Endothelial cell of umbilical vein (primary cell): ENCODE data around the gene SEPTIN5.

Experiments
- EZH2 ChIP-seq: IDR thresholded peaks from 2 replicates; pipeline ENCODE4 v1.6.1; 2012; ENCODE audit warnings: borderline replicate concordance, low read depth, mild to moderate bottlenecking, moderate library complexity, low read length, inconsistent platforms; ENCODE audit not compliant: severe bottlenecking
- GATA2 ChIP-seq: IDR thresholded peaks from 2 replicates; pipeline ENCODE4 v1.7.0; 2011; ENCODE audit warnings: low read depth, mild to moderate bottlenecking, moderate library complexity, mixed read lengths, low read length; ENCODE audit not compliant: insufficient read length, insufficient read depth
- JUN ChIP-seq: IDR thresholded peaks from 2 replicates; pipeline ENCODE4 v1.6.1; 2011; ENCODE audit warnings: borderline replicate concordance, low read depth; ENCODE audit not compliant: insufficient read length, insufficient read depth
- MYC ChIP-seq: IDR thresholded peaks from one replicate; pipeline ENCODE4 v1.6.1; 2011; ENCODE audit warnings: mild to moderate bottlenecking, low read depth, low read length
- POLR2A ChIP-seq: IDR thresholded peaks from 2 replicates; pipeline ENCODE4 v1.6.1; 2012; ENCODE audit warnings: low read depth, mild to moderate bottlenecking, control low read depth, low read length
- POLR2AphosphoS5 ChIP-seq: IDR thresholded peaks from 2 replicates; pipeline ENCODE4 v1.6.1; 2012; ENCODE audit warnings: low read depth, mild to moderate bottlenecking, control low read depth, low read length, moderate library complexity; ENCODE audit not compliant: insufficient read depth
- TF ChIP-seq, protein P1 (sequence below), 2 donors: IDR thresholded peaks; 1 replicate in 1 of 2; 2 replicates in 1 of 2; pipeline ENCODE4 v1.5.1; 2011; ENCODE audit warnings: low read length in 2 of 2, mild to moderate bottlenecking in 2 of 2, moderate library complexity in 2 of 2, control low read depth in 1 of 2, inconsistent platforms in 1 of 2, low read depth in 1 of 2; ENCODE audit not compliant: insufficient read depth in 1 of 2; ENCODE audit errors: extremely low read depth in 1 of 2
- TF ChIP-seq, protein P2 (sequence below): IDR thresholded peaks from 2 replicates; pipeline ENCODE4 v1.6.1; 2011; ENCODE audit not compliant: insufficient read depth, insufficient read length

DNA sequence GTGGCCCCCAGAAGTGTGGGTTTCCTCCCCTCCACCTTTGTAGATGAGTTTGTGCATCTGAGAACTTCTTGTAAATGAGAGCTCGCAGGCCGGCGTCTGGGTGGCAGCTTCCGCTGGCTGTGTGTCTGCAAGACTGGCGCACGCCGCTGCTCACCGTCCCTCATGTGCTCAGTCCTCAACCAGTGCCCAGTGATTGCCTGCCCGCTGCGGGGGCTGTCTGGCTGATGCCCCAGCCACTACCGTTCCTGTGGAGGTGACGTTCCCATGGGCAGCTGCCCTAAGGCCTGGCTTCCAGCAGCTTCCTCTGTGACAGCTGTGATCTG lies 55.1 kb downstream of the SEPTIN5 start:
- TF ChIP-seq, protein P1, sequence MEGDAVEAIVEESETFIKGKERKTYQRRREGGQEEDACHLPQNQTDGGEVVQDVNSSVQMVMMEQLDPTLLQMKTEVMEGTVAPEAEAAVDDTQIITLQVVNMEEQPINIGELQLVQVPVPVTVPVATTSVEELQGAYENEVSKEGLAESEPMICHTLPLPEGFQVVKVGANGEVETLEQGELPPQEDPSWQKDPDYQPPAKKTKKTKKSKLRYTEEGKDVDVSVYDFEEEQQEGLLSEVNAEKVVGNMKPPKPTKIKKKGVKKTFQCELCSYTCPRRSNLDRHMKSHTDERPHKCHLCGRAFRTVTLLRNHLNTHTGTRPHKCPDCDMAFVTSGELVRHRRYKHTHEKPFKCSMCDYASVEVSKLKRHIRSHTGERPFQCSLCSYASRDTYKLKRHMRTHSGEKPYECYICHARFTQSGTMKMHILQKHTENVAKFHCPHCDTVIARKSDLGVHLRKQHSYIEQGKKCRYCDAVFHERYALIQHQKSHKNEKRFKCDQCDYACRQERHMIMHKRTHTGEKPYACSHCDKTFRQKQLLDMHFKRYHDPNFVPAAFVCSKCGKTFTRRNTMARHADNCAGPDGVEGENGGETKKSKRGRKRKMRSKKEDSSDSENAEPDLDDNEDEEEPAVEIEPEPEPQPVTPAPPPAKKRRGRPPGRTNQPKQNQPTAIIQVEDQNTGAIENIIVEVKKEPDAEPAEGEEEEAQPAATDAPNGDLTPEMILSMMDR (IDR thresholded peaks at IDR 0.05; ENCODE audit: extremely low read depth in 1 of 2, insufficient read depth in 1 of 2, low read depth in 1 of 2, low read length in 2 of 2): no peak
- TF ChIP-seq POLR2AphosphoS5 (no peak), EZH2 (no peak), POLR2A (no peak), GATA2 (no peak), JUN (no peak), MYC (no peak)
- TF ChIP-seq, protein P2, sequence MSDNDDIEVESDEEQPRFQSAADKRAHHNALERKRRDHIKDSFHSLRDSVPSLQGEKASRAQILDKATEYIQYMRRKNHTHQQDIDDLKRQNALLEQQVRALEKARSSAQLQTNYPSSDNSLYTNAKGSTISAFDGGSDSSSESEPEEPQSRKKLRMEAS: no peak
